Natural killer cell treated with Interleukin-12 subunit alpha and Interleukin-12 subunit beta and Interleukin-15 and Interleukin-18, amount 100 ng/mL, for 72 hours (primary cell): ENCODE results near the gene SCN4A. TPM values are rescaled to one million over a fixed set of nuclear protein-coding genes. Genes with fewer than 3 reads are reported as not detected.

Experiments used
- ATAC-seq, 2 donors: fragments of 150-1000 bp; cut with Tn5 transposase in 1 of 2; sonication (Bioruptor Pico), chemical (Tn5 transposase) in 1 of 2; 2 replicates each; pipeline ENCODE4 v1.10.0; 2021
- DNase-seq: peaks from one replicate; pipeline ENCODE4 v3.0.0; 2022; ENCODE audit warnings: low spot score
- H3K27ac Mint-ChIP-seq, 2 donors: 1 replicate in 1 of 2; 2 replicates in 1 of 2; pipeline ENCODE4 v1.8.0; 2022; ENCODE audit warnings: mixed read lengths in 2 of 2, mild to moderate bottlenecking in 1 of 2, moderate library complexity in 1 of 2
- H3K27me3 Mint-ChIP-seq, 2 donors: 1 replicate in 1 of 2; 2 replicates in 1 of 2; pipeline ENCODE4 v1.8.0; 2022; ENCODE audit warnings: mixed read lengths in 2 of 2
- H3K36me3 Mint-ChIP-seq: one replicate; pipeline ENCODE4 v1.8.0; 2022; ENCODE audit warnings: mixed read lengths
- H3K4me1 Mint-ChIP-seq, 2 donors: 1 replicate in 1 of 2; 2 replicates in 1 of 2; pipeline ENCODE4 v1.8.0; 2022; ENCODE audit warnings: low read depth in 2 of 2, mixed read lengths in 2 of 2, mild to moderate bottlenecking in 1 of 2
- H3K4me3 Mint-ChIP-seq: one replicate; pipeline ENCODE4 v1.8.0; 2022; ENCODE audit warnings: mixed read lengths
- H3K9me3 Mint-ChIP-seq: 2 replicates; pipeline ENCODE4 v1.8.0; 2022; ENCODE audit warnings: mixed read lengths
- total RNA-seq, 2 donors: library from RNA; stranded (reverse); gene quantifications; one replicate each; pipeline ENCODE4 v1.2.3, GENCODE V29; 2022

SCN4A gene
- total RNA-seq, 2 donors from 2014 or later: 0.08 TPM; not detected in 1

GRCh38 chr17:63939401-63939800 lies 33.3 kb downstream of the SCN4A start:
- Mint-ChIP-seq H3K9me3 (no peaks in the 10 kb centered on the region), H3K4me1 (peaks cover 0 to 10% of the 10 kb centered on the region in 2 donors), H3K36me3 (no peaks in the 10 kb centered on the region), H3K27ac (no peak overlapping the region), H3K27me3 (peaks cover 0 to 9% of the 10 kb centered on the region in 2 donors), H3K4me3 (no peak overlapping the region)
- DNase-seq (no peak), ATAC-seq (no peak)

GRCh38 chr17:63937920-63938319 lies 34.8 kb downstream of the SCN4A start:
- H3K27me3 Mint-ChIP-seq: peaks cover 0 to 8% of the 10 kb centered on the region in 2 donors
- H3K4me3 Mint-ChIP-seq: no peak overlapping the region
- peaks cover 0 to 8% of the 10 kb centered on the region in 2 donors for H3K4me1 Mint-ChIP-seq
- no peaks in the 10 kb centered on the region for H3K9me3 Mint-ChIP-seq
- DNase-seq: no peak
- H3K36me3 Mint-ChIP-seq: no peaks in the 10 kb centered on the region
- peak overlapping the region in 1 of 2 donors; percentile 33 for H3K27ac Mint-ChIP-seq
- ATAC-seq: no peak

GRCh38 chr17:63937319-63937718 lies 35.4 kb downstream of the SCN4A start:
- no peaks in the 10 kb centered on the region for H3K36me3 Mint-ChIP-seq
- no peaks in the 10 kb centered on the region for H3K9me3 Mint-ChIP-seq
- DNase-seq (no peak), ATAC-seq (no peak)
- no peak overlapping the region for H3K27ac Mint-ChIP-seq
- peaks cover 0 to 2% of the 10 kb centered on the region in 2 donors for H3K27me3 Mint-ChIP-seq
- peaks cover 3 to 7% of the 10 kb centered on the region in 2 donors for H3K4me1 Mint-ChIP-seq
- no peak overlapping the region for H3K4me3 Mint-ChIP-seq

GRCh38 chr17:63934183-63935112 lies 38.3 kb downstream of the SCN4A start:
- DNase-seq: no peak

GRCh38 chr17:63933598-63933997 lies 39.1 kb downstream of the SCN4A start:
- H3K4me1 Mint-ChIP-seq: peaks cover 14 to 16% of the 10 kb centered on the region in 2 donors
- ATAC-seq (no peak), DNase-seq (no peak)
- H3K27ac Mint-ChIP-seq: no peak overlapping the region
- no peak overlapping the region for H3K4me3 Mint-ChIP-seq
- H3K9me3 Mint-ChIP-seq: no peaks in the 10 kb centered on the region
- peaks cover 0 to 2% of the 10 kb centered on the region in 2 donors for H3K27me3 Mint-ChIP-seq
- H3K36me3 Mint-ChIP-seq: no peaks in the 10 kb centered on the region

More at GRCh38 chr17:63934183-63935112, 38.3 kb downstream of the SCN4A start:
- Mint-ChIP-seq H3K9me3 (no peaks in the 10 kb centered on the region), H3K36me3 (no peaks in the 10 kb centered on the region), H3K27me3 (peaks cover 0 to 2% of the 10 kb centered on the region in 2 donors), H3K4me3 (no peak overlapping the region), H3K27ac (no peak overlapping the region), H3K4me1 (peaks cover 14 to 16% of the 10 kb centered on the region in 2 donors)
- no peak for ATAC-seq

GRCh38 chr17:63932721-63933120 lies 40.0 kb downstream of the SCN4A start:
- Mint-ChIP-seq H3K36me3 (no peaks in the 10 kb centered on the region), H3K4me3 (peak overlapping the region; percentile 88), H3K4me1 (peaks cover 14 to 16% of the 10 kb centered on the region in 2 donors), H3K27ac (peak overlapping the region; percentile 55 to 89), H3K9me3 (no peaks in the 10 kb centered on the region), H3K27me3 (peaks cover 0 to 2% of the 10 kb centered on the region in 2 donors)
- ATAC-seq (no peak), DNase-seq (no peak)

- H3K27me3 Mint-ChIP-seq: peaks cover 0 to 2% of the 10 kb centered on the region in 2 donors
- ATAC-seq: peak; percentile 75 to 78
- peak within 1 kb of the TSS; percentile 55 to 89 for H3K27ac Mint-ChIP-seq
Observed at GRCh38 chr17:63931981-63932561, 40.6 kb downstream of the SCN4A start, which contains the start of gene CD79B. Gene CD79B, minus strand, starts transcription at chr17:63932331. Its CDS starts 70 bp downstream, at chr17:63932261.

GRCh38 chr17:63930951-63931575 lies 41.7 kb downstream of the SCN4A start:
- peak overlapping the region; percentile 55 to 89 for H3K27ac Mint-ChIP-seq
- H3K4me1 Mint-ChIP-seq: peaks cover 14 to 16% of the 10 kb centered on the region in 2 donors

More at GRCh38 chr17:63931981-63932561, 40.6 kb downstream of the SCN4A start, which contains the start of gene CD79B:
- Mint-ChIP-seq H3K9me3 (no peaks in the 10 kb centered on the region), H3K4me1 (peaks cover 14 to 16% of the 10 kb centered on the region in 2 donors), H3K4me3 (peak within 1 kb of the TSS; percentile 88), H3K36me3 (no peaks in the 10 kb centered on the region)
- DNase-seq: peak; percentile 68

GRCh38 chr17:63929860-63930766 lies 42.6 kb downstream of the SCN4A start:
- H3K9me3 Mint-ChIP-seq: no peaks in the 10 kb centered on the region
- peaks cover 14 to 16% of the 10 kb centered on the region in 2 donors for H3K4me1 Mint-ChIP-seq
- ATAC-seq: no peak
- no peak for DNase-seq
- H3K4me3 Mint-ChIP-seq: peak overlapping the region; percentile 88
- H3K27ac Mint-ChIP-seq: peak overlapping the region in 1 of 2 donors; percentile 89
- H3K36me3 Mint-ChIP-seq: no peaks in the 10 kb centered on the region
- H3K27me3 Mint-ChIP-seq: no peaks in the 10 kb centered on the region

More at GRCh38 chr17:63930951-63931575, 41.7 kb downstream of the SCN4A start:
- H3K9me3 Mint-ChIP-seq: no peaks in the 10 kb centered on the region
- H3K36me3 Mint-ChIP-seq: no peaks in the 10 kb centered on the region
- peak overlapping the region; percentile 88 for H3K4me3 Mint-ChIP-seq
- DNase-seq (peak; percentile 81), ATAC-seq (peak; percentile 84 to 86)
- peaks cover 0 to under 1% of the 10 kb centered on the region in 2 donors for H3K27me3 Mint-ChIP-seq

GRCh38 chr17:63928966-63929695 lies 43.6 kb downstream of the SCN4A start:
- no peaks in the 10 kb centered on the region for H3K27me3 Mint-ChIP-seq
- no peak overlapping the region for H3K4me3 Mint-ChIP-seq
- no peak for ATAC-seq
- no peaks in the 10 kb centered on the region for H3K36me3 Mint-ChIP-seq
- no peaks in the 10 kb centered on the region for H3K9me3 Mint-ChIP-seq
- no peak overlapping the region for H3K27ac Mint-ChIP-seq
- H3K4me1 Mint-ChIP-seq: peaks cover 14 to 16% of the 10 kb centered on the region in 2 donors
- no peak for DNase-seq

GRCh38 chr17:63928172-63928666 lies 44.5 kb downstream of the SCN4A start:
- Mint-ChIP-seq H3K4me3 (no peak overlapping the region), H3K9me3 (no peaks in the 10 kb centered on the region), H3K4me1 (peaks cover 14 to 16% of the 10 kb centered on the region in 2 donors), H3K36me3 (no peaks in the 10 kb centered on the region), H3K27me3 (no peaks in the 10 kb centered on the region), H3K27ac (no peak overlapping the region)
- DNase-seq: no peak
- no peak for ATAC-seq
